GM18502 (cell line): Measurements from ENCODE around the gene DYNLRB2.

Experiments
- ATAC-seq: cut with Tn5 transposase; IDR thresholded peaks from one replicate; pipeline ENCODE4 v1.9.1; 2021; ENCODE audit warnings: mild to moderate bottlenecking; ENCODE audit not compliant: unreplicated experiment, poor library complexity

The DYNLRB2 gene

GRCh38 chr16:80540516-80541305, at the start of gene DYNLRB2:
Gene DYNLRB2, plus strand, starts transcription at chr16:80540993. Its CDS starts 84 bp downstream, at chr16:80541077.
- peak; percentile 98 for ATAC-seq

- ATAC-seq = no peak
Observed at GRCh38 chr16:80500116-80500859, 40.5 kb upstream of the DYNLRB2 start.

GRCh38 chr16:80500961-80501525, 39.8 kb upstream of the DYNLRB2 start:
- no peak for ATAC-seq

GRCh38 chr16:80503107-80503506, 37.7 kb upstream of the DYNLRB2 start:
- no peak for ATAC-seq

- no peak for ATAC-seq
Observed at GRCh38 chr16:80507538-80507937, 33.3 kb upstream of the DYNLRB2 start.

- ATAC-seq = no peak
Observed at GRCh38 chr16:80509872-80510271, 30.9 kb upstream of the DYNLRB2 start.

- no peak for ATAC-seq
Observed at GRCh38 chr16:80511824-80512592, 28.8 kb upstream of the DYNLRB2 start.

- no peak for ATAC-seq
Observed at GRCh38 chr16:80512593-80512853, 28.3 kb upstream of the DYNLRB2 start.

- no peak for ATAC-seq
Observed at GRCh38 chr16:80515374-80515773, 25.4 kb upstream of the DYNLRB2 start.

GRCh38 chr16:80517846-80518245, 22.9 kb upstream of the DYNLRB2 start:
- no peak for ATAC-seq

GRCh38 chr16:80518436-80518835, 22.4 kb upstream of the DYNLRB2 start:
- no peak for ATAC-seq

- no peak for ATAC-seq
Observed at GRCh38 chr16:80519189-80519588, 21.6 kb upstream of the DYNLRB2 start.

GRCh38 chr16:80525420-80525819, 15.4 kb upstream of the DYNLRB2 start:
- ATAC-seq = no peak

GRCh38 chr16:80526418-80527061, 14.3 kb upstream of the DYNLRB2 start:
- ATAC-seq = peak; percentile 66

GRCh38 chr16:80527297-80527696, 13.5 kb upstream of the DYNLRB2 start:
- peak; percentile 75 for ATAC-seq

GRCh38 chr16:80530479-80530878, 10.3 kb upstream of the DYNLRB2 start:
- no peak for ATAC-seq

- no peak for ATAC-seq
Observed at GRCh38 chr16:80536238-80536637, 4.6 kb upstream of the DYNLRB2 start.

GRCh38 chr16:80541306-80541694, 507 bp downstream of the DYNLRB2 start:
- no peak for ATAC-seq

- no peak for ATAC-seq
Observed at GRCh38 chr16:80543162-80543561, 2.4 kb downstream of the DYNLRB2 start.

- no peak for ATAC-seq
Observed at GRCh38 chr16:80544326-80544725, 3.5 kb downstream of the DYNLRB2 start.
